Measurements from ENCODE around the gene PHC3.

PHC3 gene

DNA sequence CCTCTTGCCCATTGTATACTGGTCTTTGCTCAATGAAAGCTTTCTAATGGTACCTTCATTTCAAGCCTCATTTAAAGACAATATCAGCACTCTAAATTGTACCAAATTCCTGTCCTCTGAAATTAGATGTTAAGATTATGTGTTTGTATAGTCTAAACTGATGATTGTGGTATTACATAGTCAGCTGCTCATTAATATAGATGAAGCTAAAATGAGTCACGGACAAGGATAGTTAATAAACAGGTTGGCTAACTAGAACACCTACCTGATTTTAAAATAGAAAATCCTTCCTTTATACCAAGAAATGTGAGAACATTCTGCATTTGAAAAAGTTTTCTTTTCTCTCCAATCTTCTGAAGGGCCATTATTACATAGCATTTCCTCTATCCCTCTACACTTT is 43.6 kb upstream of the PHC3 start:
- no peak overlapping the region for H4K8ac ChIP-seq (ENCODE audit: low read depth, low read length)

GRCh38 chr3:170222647-170223541 is 41.4 kb upstream of the PHC3 start:
- Histone ChIP-seq H2AK5ac (ENCODE audit: low read depth, low read length) (no peak overlapping the region), H3K79me1 (ENCODE audit: low read depth, low read length) (peaks cover 3% of the 10 kb centered on the region)

More for the DNA sequence above, 43.6 kb upstream of the PHC3 start:
- Histone ChIP-seq H3K27me3 (ENCODE audit: control insufficient read depth in 3 of 3, insufficient read depth in 3 of 3, low read depth in 1 of 3, low read length in 3 of 3) (no peaks in the 10 kb centered on the region), H3K14ac (ENCODE audit: low read length) (no peak overlapping the region), H2BK120ac (ENCODE audit: low read depth, low read length) (no peak overlapping the region), H2AK5ac (ENCODE audit: low read depth, low read length) (no peak overlapping the region), H3K4me1 (ENCODE audit: control insufficient read depth in 2 of 2, insufficient read depth in 1 of 2, low read depth in 1 of 2, low read length in 2 of 2) (peaks cover 0 to 9% of the 10 kb centered on the region in 2 donors), H2BK5ac (ENCODE audit: low read length) (no peak overlapping the region), H3K9me3 (replicated peaks in 1 of 2; ENCODE audit: control insufficient read depth in 2 of 2, insufficient read depth in 1 of 2, low read depth in 1 of 2, low read length in 2 of 2) (no peaks in the 10 kb centered on the region), H3K79me1 (ENCODE audit: low read depth, low read length) (peaks cover 3% of the 10 kb centered on the region), H3K4me3 (ENCODE audit: low read length in 2 of 2) (no peak overlapping the region), H3K27ac (replicated peaks; ENCODE audit: low read length) (no peak overlapping the region), H4K91ac (ENCODE audit: low read depth, low read length, poor library complexity) (no peak overlapping the region), H2AFZ (ENCODE audit: low read length) (no peak overlapping the region), H3K9ac (ENCODE audit: low read depth, low read length, poor library complexity) (no peak overlapping the region), H3K23ac (ENCODE audit: low read depth, low read length, poor library complexity) (no peak overlapping the region), H3K4me2 (ENCODE audit: insufficient read depth, low read length, poor library complexity, severe bottlenecking) (no peak overlapping the region), H3K18ac (ENCODE audit: low read length) (no peak overlapping the region), H3K36me3 (replicated peaks in 1 of 2; ENCODE audit: control insufficient read depth in 2 of 2, insufficient read depth in 2 of 2, low read length in 2 of 2) (no peaks in the 10 kb centered on the region), H3K4ac (ENCODE audit: low read length) (no peak overlapping the region), H2BK12ac (ENCODE audit: low read length) (no peak overlapping the region), H2BK15ac (ENCODE audit: low read length) (no peak overlapping the region)
- no peak for DNase-seq (ENCODE audit: low spot score)
- WGBS, 2 donors (ENCODE audit: extremely low coverage in 2 of 2, insufficient read length in 2 of 2, insufficient replicate concordance in 1 of 2): no CpG with 5 or more reads among the region's 1 CpG

GRCh38 chr3:170221924-170222646 is 40.6 kb upstream of the PHC3 start, which contains the start of gene PRKCI:
PRKCI (plus strand) TSS chr3:170222424; CDS start chr3:170222670, 246 bp downstream.
- Histone ChIP-seq H4K8ac (ENCODE audit: low read depth, low read length) (peak within 1 kb of the TSS; percentile 48), H3K9me3 (replicated peaks in 1 of 2; ENCODE audit: control insufficient read depth in 2 of 2, insufficient read depth in 1 of 2, low read depth in 1 of 2, low read length in 2 of 2) (no peaks in the 10 kb centered on the region), H3K4me1 (ENCODE audit: control insufficient read depth in 2 of 2, insufficient read depth in 1 of 2, low read depth in 1 of 2, low read length in 2 of 2) (peaks cover 0 to 9% of the 10 kb centered on the region in 2 donors), H3K23ac (ENCODE audit: low read depth, low read length, poor library complexity) (peak within 1 kb of the TSS; percentile 89), H2BK12ac (ENCODE audit: low read length) (no peak within 1 kb of the TSS), H3K14ac (ENCODE audit: low read length) (no peak within 1 kb of the TSS), H2BK5ac (ENCODE audit: low read length) (peak within 1 kb of the TSS; percentile 93), H4K91ac (ENCODE audit: low read depth, low read length, poor library complexity) (no peak within 1 kb of the TSS), H3K18ac (ENCODE audit: low read length) (peak within 1 kb of the TSS; percentile 99), H3K79me1 (ENCODE audit: low read depth, low read length) (peaks cover 3% of the 10 kb centered on the region), H3K9ac (ENCODE audit: low read depth, low read length, poor library complexity) (peak within 1 kb of the TSS; percentile 88), H2AK5ac (ENCODE audit: low read depth, low read length) (no peak within 1 kb of the TSS), H3K4me3 (ENCODE audit: low read length in 2 of 2) (peak within 1 kb of the TSS; percentile 81 to 89), H2AFZ (ENCODE audit: low read length) (peak within 1 kb of the TSS; percentile 87), H3K4ac (ENCODE audit: low read length) (no peak within 1 kb of the TSS), H3K27ac (replicated peaks; ENCODE audit: low read length) (peak within 1 kb of the TSS; percentile 81), H2BK120ac (ENCODE audit: low read depth, low read length) (no peak within 1 kb of the TSS), H2BK15ac (ENCODE audit: low read length) (no peak within 1 kb of the TSS), H3K36me3 (replicated peaks in 1 of 2; ENCODE audit: control insufficient read depth in 2 of 2, insufficient read depth in 2 of 2, low read length in 2 of 2) (no peaks in the 10 kb centered on the region), H3K27me3 (ENCODE audit: control insufficient read depth in 3 of 3, insufficient read depth in 3 of 3, low read depth in 1 of 3, low read length in 3 of 3) (no peaks in the 10 kb centered on the region), H3K4me2 (ENCODE audit: insufficient read depth, low read length, poor library complexity, severe bottlenecking) (peak within 1 kb of the TSS; percentile 69)
- peak; percentile 97 for DNase-seq (ENCODE audit: low spot score)
- no CpG with 5 or more reads among the region's 60 CpGs for WGBS, 2 donors (ENCODE audit: extremely low coverage in 2 of 2, insufficient read length in 2 of 2, insufficient replicate concordance in 1 of 2)

More at GRCh38 chr3:170222647-170223541, 41.4 kb upstream of the PHC3 start:
- H2BK12ac ChIP-seq (ENCODE audit: low read length): no peak overlapping the region
- peak overlapping the region; percentile 81 to 89 for H3K4me3 ChIP-seq (ENCODE audit: low read length in 2 of 2)
- H2BK15ac ChIP-seq (ENCODE audit: low read length): no peak overlapping the region
- no peaks in the 10 kb centered on the region for H3K36me3 ChIP-seq (replicated peaks in 1 of 2; ENCODE audit: control insufficient read depth in 2 of 2, insufficient read depth in 2 of 2, low read length in 2 of 2)
- H3K14ac ChIP-seq (ENCODE audit: low read length): no peak overlapping the region
- no peak overlapping the region for H4K8ac ChIP-seq (ENCODE audit: low read depth, low read length)
- H3K27ac ChIP-seq (replicated peaks; ENCODE audit: low read length): peak overlapping the region; percentile 81
- WGBS, 2 donors (ENCODE audit: extremely low coverage in 2 of 2, insufficient read length in 2 of 2, insufficient replicate concordance in 1 of 2): no CpG with 5 or more reads among the region's 42 CpGs
- H3K23ac ChIP-seq (ENCODE audit: low read depth, low read length, poor library complexity): peak overlapping the region; percentile 89
- H3K27me3 ChIP-seq (ENCODE audit: control insufficient read depth in 3 of 3, insufficient read depth in 3 of 3, low read depth in 1 of 3, low read length in 3 of 3): no peaks in the 10 kb centered on the region
- DNase-seq (ENCODE audit: low spot score): peak; percentile 20
- H4K91ac ChIP-seq (ENCODE audit: low read depth, low read length, poor library complexity): no peak overlapping the region
- peak overlapping the region; percentile 88 for H3K9ac ChIP-seq (ENCODE audit: low read depth, low read length, poor library complexity)
- H3K9me3 ChIP-seq (replicated peaks in 1 of 2; ENCODE audit: control insufficient read depth in 2 of 2, insufficient read depth in 1 of 2, low read depth in 1 of 2, low read length in 2 of 2): no peaks in the 10 kb centered on the region
- H3K4ac ChIP-seq (ENCODE audit: low read length): no peak overlapping the region
- H2AFZ ChIP-seq (ENCODE audit: low read length): peak overlapping the region; percentile 87
- no peak overlapping the region for H2BK120ac ChIP-seq (ENCODE audit: low read depth, low read length)
- H2BK5ac ChIP-seq (ENCODE audit: low read length): peak overlapping the region; percentile 93
- peak overlapping the region; percentile 49 for H3K4me2 ChIP-seq (ENCODE audit: insufficient read depth, low read length, poor library complexity, severe bottlenecking)
- peaks cover 0 to 9% of the 10 kb centered on the region in 2 donors for H3K4me1 ChIP-seq (ENCODE audit: control insufficient read depth in 2 of 2, insufficient read depth in 1 of 2, low read depth in 1 of 2, low read length in 2 of 2)
- peak overlapping the region; percentile 93 for H3K18ac ChIP-seq (ENCODE audit: low read length)

DNA sequence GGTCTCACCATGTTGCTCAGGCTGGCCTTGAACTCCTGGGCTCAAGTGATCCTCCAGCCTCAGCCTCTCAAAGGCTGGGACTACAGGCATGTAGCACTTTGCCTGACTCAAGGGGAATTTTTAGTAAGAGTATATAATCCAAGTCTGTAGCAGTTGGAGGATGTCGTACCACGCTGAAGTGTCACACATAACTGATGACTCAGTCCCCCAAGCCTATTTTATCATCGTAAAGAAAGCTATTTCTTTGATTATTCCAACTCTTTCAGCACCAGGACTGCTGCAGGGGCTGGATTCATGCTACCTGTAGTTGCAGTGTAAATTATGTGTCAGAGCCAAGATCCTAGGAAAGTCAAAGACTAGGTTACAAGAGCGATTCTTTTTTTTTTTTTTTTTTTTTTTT is 39.3 kb upstream of the PHC3 start:
- Histone ChIP-seq H2BK120ac (ENCODE audit: low read depth, low read length) (no peak overlapping the region), H3K27me3 (ENCODE audit: control insufficient read depth in 3 of 3, insufficient read depth in 3 of 3, low read depth in 1 of 3, low read length in 3 of 3) (no peaks in the 10 kb centered on the region), H3K23ac (ENCODE audit: low read depth, low read length, poor library complexity) (no peak overlapping the region), H3K27ac (replicated peaks; ENCODE audit: low read length) (no peak overlapping the region), H4K8ac (ENCODE audit: low read depth, low read length) (no peak overlapping the region), H3K4ac (ENCODE audit: low read length) (no peak overlapping the region), H3K9me3 (replicated peaks in 1 of 2; ENCODE audit: control insufficient read depth in 2 of 2, insufficient read depth in 1 of 2, low read depth in 1 of 2, low read length in 2 of 2) (no peaks in the 10 kb centered on the region), H2BK15ac (ENCODE audit: low read length) (no peak overlapping the region), H3K9ac (ENCODE audit: low read depth, low read length, poor library complexity) (no peak overlapping the region), H3K18ac (ENCODE audit: low read length) (no peak overlapping the region), H3K14ac (ENCODE audit: low read length) (no peak overlapping the region), H2AK5ac (ENCODE audit: low read depth, low read length) (no peak overlapping the region), H4K91ac (ENCODE audit: low read depth, low read length, poor library complexity) (no peak overlapping the region), H3K79me1 (ENCODE audit: low read depth, low read length) (peaks cover 3% of the 10 kb centered on the region), H3K4me3 (ENCODE audit: low read length in 2 of 2) (no peak overlapping the region), H2AFZ (ENCODE audit: low read length) (no peak overlapping the region), H3K36me3 (replicated peaks in 1 of 2; ENCODE audit: control insufficient read depth in 2 of 2, insufficient read depth in 2 of 2, low read length in 2 of 2) (no peaks in the 10 kb centered on the region), H2BK12ac (ENCODE audit: low read length) (no peak overlapping the region), H3K4me2 (ENCODE audit: insufficient read depth, low read length, poor library complexity, severe bottlenecking) (no peak overlapping the region), H2BK5ac (ENCODE audit: low read length) (no peak overlapping the region), H3K4me1 (ENCODE audit: control insufficient read depth in 2 of 2, insufficient read depth in 1 of 2, low read depth in 1 of 2, low read length in 2 of 2) (peaks cover 0 to 9% of the 10 kb centered on the region in 2 donors)
- no peak for DNase-seq (ENCODE audit: low spot score)
- no CpG with 5 or more reads among the region's 4 CpGs for WGBS, 2 donors (ENCODE audit: extremely low coverage in 2 of 2, insufficient read length in 2 of 2, insufficient replicate concordance in 1 of 2)
